Measurements from ENCODE around the gene TRIM28. TPM values are rescaled to one million over a fixed set of nuclear protein-coding genes. Genes with fewer than 3 reads are reported as not detected.
A peak's percentile ranks its signal among the peaks of the same experiment; 100 is the strongest.

The TRIM28 gene
- polyA plus RNA-seq, 3 donors: 16.2 to 234 (median 35.0) TPM

DNA sequence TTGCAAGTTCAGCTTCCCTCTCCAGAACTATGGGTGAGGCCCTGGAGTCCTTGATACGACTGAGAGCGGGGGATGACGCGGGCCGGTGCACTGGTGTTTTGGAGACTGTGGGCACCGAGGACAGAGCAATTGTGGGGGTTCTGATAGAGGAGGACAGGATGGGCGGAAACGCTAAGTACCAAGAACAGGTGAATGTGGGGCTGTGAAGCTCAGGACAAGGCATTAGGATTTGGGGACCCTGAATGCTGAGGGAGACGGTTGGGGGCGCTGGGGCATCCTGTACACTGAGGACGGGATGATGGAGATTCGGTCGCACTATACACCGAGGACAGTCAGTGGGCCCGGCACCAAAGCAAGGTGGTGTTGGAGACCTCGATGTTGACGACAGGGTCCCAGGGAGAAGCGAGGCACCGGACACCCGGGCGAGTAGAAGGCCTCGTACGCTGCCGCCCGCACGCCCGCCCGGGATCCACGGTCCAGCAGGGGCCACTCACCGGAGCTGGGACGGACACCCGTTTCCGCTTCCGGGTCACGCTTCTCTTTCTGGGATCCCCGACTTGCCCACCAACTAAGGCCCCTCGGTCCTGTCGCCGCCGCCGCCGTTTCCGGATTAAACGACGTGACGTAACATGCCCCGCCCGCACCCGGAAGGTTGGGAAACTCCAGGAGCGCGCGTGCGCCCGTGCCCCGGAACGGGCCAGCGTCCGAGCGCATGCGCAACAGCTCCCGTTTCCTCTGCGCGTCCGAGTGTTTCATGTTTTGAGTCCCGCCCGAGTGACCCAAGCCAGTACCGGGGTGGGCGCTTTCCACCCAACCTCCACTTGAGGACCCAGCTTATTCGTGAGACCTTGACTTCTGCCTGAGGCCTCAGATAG is 10.9 kb downstream of the TRIM28 start, which contains the start of gene CHMP2A:
TSS of gene CHMP2A (minus strand) at position 612 of the 875 bp plus-strand sequence. CDS start 893 bp downstream, outside the sequence.
- WGBS (ENCODE audit: insufficient coverage): under 1% methylated on average over 67 of the region's 69 CpGs
- Histone ChIP-seq H3K27me3 (ENCODE audit: control insufficient read depth in 2 of 2, insufficient read depth in 2 of 2, low read length in 2 of 2) (no peaks in the 10 kb centered on the region), H3K4me3 (replicated peaks in 1 of 3; ENCODE audit: low read depth in 2 of 3, low read length in 3 of 3) (peak within 1 kb of the TSS; percentile 83 to 98 (median 92)), H4K20me1 (ENCODE audit: insufficient read depth, low read length) (peaks cover 33% of the 10 kb centered on the region), H2AFZ (ENCODE audit: insufficient read depth, low read depth, low read length, poor library complexity, severe bottlenecking) (peak within 1 kb of the TSS; percentile 82), H3K79me2 (ENCODE audit: insufficient read depth, low read length) (peaks cover 52% of the 10 kb centered on the region), H3K4me2 (replicated peaks; ENCODE audit: extremely low read depth, low read length, poor library complexity, severe bottlenecking) (peak within 1 kb of the TSS; percentile 80), H3K4me1 (ENCODE audit: control insufficient read depth in 1 of 2, insufficient read depth in 2 of 2, low read length in 2 of 2) (peaks cover 43 to 54% of the 10 kb centered on the region in 2 donors), H3K9me3 (replicated peaks in 1 of 2; ENCODE audit: control insufficient read depth in 1 of 2, insufficient read depth in 1 of 2, low read length in 2 of 2) (no peaks in the 10 kb centered on the region), H3K9ac (ENCODE audit: insufficient read depth, low read length, poor library complexity, severe bottlenecking) (peak within 1 kb of the TSS; percentile 88), H3K27ac (ENCODE audit: low read depth in 1 of 2, low read length in 2 of 2) (peak within 1 kb of the TSS; percentile 95 to 98), H3K36me3 (replicated peaks in 1 of 2; ENCODE audit: control insufficient read depth in 1 of 2, insufficient read depth in 2 of 2, low read length in 2 of 2) (peaks cover 51 to 60% of the 10 kb centered on the region in 2 donors)
- intact Hi-C loops (cut with micrococcal nuclease): no loop called here
- peak within 1 kb of the TSS; percentile 92 to 97 for H3K4me3 Mint-ChIP-seq
- H3K36me3 Mint-ChIP-seq: peaks cover 55 to 59% of the 10 kb centered on the region in 2 donors
- no peak for TF ChIP-seq CTCF (IDR thresholded peaks at IDR 0.05)
- no peaks in the 10 kb centered on the region for H3K27me3 Mint-ChIP-seq (ENCODE audit: low read depth in 3 of 3)
- DNase-seq: peak; percentile 95 to 99 (median 98)
- H3K9me3 Mint-ChIP-seq: peaks cover 0 to 4% (median 0%) of the 10 kb centered on the region in 7 donors
- H3K4me1 Mint-ChIP-seq: peaks cover 52% of the 10 kb centered on the region
- H3K27ac Mint-ChIP-seq: peak within 1 kb of the TSS; percentile 96 to 99 (median 98)

DNA sequence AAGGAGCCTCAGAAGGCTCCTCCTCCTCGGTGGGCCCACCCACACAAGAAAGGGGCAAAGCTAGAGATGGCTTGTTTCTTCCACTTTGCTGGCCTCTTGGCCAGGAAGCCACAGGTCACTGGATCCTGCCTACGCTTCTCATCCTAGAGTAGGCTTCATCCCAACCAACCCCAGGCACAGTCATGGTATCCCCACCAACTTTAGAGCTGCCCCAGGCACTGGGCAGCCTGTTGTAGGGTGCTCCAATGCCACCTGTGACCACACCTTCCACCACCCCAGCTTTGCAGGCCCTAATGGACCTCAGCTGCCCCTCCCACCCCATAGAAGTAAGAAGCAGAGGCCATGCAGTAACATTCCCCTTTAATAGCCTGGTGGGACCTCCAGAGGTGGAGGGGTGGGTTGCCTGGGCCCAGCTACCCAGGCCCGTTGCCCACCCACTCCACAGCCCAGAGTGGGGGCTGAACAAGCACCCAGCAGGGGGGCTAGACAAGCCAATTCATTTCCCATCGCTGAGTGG is 11.6 kb downstream of the TRIM28 start:
- H3K4me3 Mint-ChIP-seq: peak overlapping the region; percentile 92 to 97
- Histone ChIP-seq H3K9ac (ENCODE audit: insufficient read depth, low read length, poor library complexity, severe bottlenecking) (peak overlapping the region; percentile 88), H3K27me3 (ENCODE audit: control insufficient read depth in 2 of 2, insufficient read depth in 2 of 2, low read length in 2 of 2) (no peaks in the 10 kb centered on the region), H3K36me3 (replicated peaks in 1 of 2; ENCODE audit: control insufficient read depth in 1 of 2, insufficient read depth in 2 of 2, low read length in 2 of 2) (peaks cover 44 to 54% of the 10 kb centered on the region in 2 donors), H4K20me1 (ENCODE audit: insufficient read depth, low read length) (peaks cover 26% of the 10 kb centered on the region), H3K27ac (ENCODE audit: low read depth in 1 of 2, low read length in 2 of 2) (peak overlapping the region; percentile 95 to 98), H3K9me3 (replicated peaks in 1 of 2; ENCODE audit: control insufficient read depth in 1 of 2, insufficient read depth in 1 of 2, low read length in 2 of 2) (no peaks in the 10 kb centered on the region), H2AFZ (ENCODE audit: insufficient read depth, low read depth, low read length, poor library complexity, severe bottlenecking) (peak overlapping the region; percentile 82), H3K4me2 (replicated peaks; ENCODE audit: extremely low read depth, low read length, poor library complexity, severe bottlenecking) (peak overlapping the region; percentile 80), H3K79me2 (ENCODE audit: insufficient read depth, low read length) (peaks cover 52% of the 10 kb centered on the region), H3K4me1 (ENCODE audit: control insufficient read depth in 1 of 2, insufficient read depth in 2 of 2, low read length in 2 of 2) (peaks cover 50 to 61% of the 10 kb centered on the region in 2 donors), H3K4me3 (replicated peaks in 1 of 3; ENCODE audit: low read depth in 2 of 3, low read length in 3 of 3) (peak overlapping the region; percentile 10 to 98 (median 92))
- H3K9me3 Mint-ChIP-seq: peaks cover 0 to 5% (median 0%) of the 10 kb centered on the region in 7 donors
- 15% methylated on average over 2 of the region's 4 CpGs for WGBS (ENCODE audit: insufficient coverage)
- H3K27ac Mint-ChIP-seq: peak overlapping the region; percentile 96 to 99 (median 98)
- intact Hi-C loops (cut with micrococcal nuclease): no loop called here
- TF ChIP-seq CTCF (IDR thresholded peaks at IDR 0.05): no peak
- peaks cover 57% of the 10 kb centered on the region for H3K4me1 Mint-ChIP-seq
- H3K27me3 Mint-ChIP-seq (ENCODE audit: low read depth in 3 of 3): no peaks in the 10 kb centered on the region
- peaks cover 48 to 52% of the 10 kb centered on the region in 2 donors for H3K36me3 Mint-ChIP-seq
- no peak for DNase-seq
